Raji (cell line): Measurements from ENCODE around the gene MRPL19.

ENCODE experiments used
- POLR2A ChIP-seq: IDR thresholded peaks from 2 replicates; pipeline ENCODE4 v1.6.1; 2011; ENCODE audit warnings: low read depth, low read length, control low read depth; ENCODE audit not compliant: insufficient read depth

The MRPL19 gene

DNA sequence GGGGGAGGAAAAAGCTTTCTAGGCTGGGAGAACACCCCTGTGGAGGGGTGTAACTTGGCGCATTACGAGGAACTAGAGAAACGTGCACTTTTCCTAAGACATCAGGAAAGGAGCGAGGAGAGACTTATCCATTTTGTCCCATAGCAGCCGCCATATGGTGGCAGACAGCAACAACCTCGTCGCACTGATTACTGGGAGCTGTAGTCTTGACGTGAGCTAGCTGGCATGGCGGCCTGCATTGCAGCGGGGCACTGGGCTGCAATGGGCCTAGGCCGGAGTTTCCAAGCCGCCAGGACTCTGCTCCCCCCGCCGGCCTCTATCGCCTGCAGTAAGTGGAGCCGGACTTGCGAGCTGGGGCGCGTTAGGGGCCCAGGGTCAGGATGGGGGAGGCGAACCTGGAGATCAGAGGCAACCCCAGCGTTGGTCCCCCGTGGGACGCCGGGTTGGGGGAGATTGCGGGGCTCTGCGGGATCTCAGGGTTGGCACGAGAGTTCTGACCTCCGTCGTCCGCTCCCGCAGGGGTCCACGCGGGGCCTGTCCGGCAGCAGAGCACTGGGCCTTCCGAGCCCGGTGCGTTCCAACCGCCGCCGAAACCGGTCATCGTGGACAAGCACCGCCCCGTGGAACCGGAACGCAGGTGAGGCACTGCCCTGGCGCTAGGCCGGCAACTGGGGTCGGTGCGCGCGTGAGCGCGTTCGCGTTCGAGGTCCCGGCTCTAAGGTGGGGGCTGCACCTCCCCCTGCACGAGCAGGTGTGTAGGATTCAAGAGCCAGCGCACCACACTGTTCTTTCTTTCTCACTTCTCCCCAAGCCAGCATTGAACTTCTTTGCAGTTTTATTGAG is at the start of gene MRPL19:
Gene MRPL19, plus strand, starts transcription at position 201 of the 843 bp plus-strand sequence. Its CDS starts 25 bp downstream, at position 226.
- TF ChIP-seq POLR2A: peak; percentile 75

DNA sequence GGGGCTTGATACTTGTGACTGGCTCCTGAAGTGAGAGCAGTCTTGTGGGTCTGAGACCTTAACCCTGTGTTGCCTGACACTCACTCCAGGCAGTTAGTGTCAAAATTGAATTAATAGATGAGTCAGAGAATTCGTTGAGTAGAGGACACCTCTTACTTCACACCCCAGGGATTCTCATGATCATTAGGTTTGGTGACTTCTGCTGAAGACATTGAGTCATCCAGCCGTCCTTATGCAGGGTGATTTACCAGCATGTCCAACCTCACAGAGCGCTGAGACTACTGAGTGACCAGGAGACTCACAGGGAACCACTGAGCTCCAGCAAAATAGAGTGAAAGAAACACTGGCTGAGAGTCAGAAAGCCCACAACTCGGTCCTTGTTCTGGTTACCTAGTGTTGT is 49.8 kb upstream of the MRPL19 start:
- TF ChIP-seq POLR2A: no peak

DNA sequence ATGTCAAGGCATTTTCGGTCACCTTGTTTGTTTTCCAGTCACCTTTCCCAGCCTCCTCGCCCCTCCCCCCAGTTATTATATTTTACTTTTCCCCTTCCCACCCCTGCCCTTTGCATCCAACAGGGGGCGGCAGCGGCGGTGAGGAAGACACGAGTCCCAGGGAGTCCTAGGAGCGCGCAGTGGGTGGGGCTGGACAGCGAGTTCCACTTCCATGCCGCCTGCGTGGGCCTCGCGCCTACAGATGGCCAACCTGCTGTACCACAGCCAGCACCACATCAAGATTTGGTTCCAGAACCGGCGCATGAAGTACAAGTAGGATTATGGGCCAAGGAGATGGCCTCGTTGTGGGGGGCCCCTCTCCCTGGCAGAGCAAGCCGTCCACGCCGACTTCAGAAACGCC is 48.6 kb upstream of the MRPL19 start:
- no peak for TF ChIP-seq POLR2A

DNA sequence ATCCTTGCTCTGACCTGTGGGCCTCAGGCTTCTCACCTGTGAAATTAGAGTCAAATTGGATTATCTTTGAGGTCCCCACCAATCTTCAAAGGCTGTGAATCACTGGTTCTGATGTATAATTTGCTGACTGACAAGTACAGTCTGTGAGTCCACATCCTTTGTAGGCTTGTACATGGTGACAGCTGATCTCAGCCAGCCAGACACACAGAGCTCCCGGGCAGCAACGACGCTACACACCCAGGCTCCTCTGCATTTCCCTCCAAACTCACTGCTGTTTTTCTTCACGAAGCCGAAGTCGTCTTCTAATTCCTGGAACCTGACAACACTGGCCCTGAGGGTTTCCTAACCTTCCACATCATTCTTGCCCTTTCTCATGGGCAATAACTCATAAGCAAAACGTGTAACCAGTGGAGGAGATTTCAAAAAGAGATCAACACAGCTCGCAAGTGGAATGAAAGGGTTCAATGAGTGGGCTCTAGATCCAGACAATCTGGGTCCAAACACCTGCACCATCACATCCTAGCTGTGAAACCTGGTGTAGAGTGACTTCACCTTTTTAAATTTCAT is 47.9 kb upstream of the MRPL19 start:
- TF ChIP-seq POLR2A: no peak

DNA sequence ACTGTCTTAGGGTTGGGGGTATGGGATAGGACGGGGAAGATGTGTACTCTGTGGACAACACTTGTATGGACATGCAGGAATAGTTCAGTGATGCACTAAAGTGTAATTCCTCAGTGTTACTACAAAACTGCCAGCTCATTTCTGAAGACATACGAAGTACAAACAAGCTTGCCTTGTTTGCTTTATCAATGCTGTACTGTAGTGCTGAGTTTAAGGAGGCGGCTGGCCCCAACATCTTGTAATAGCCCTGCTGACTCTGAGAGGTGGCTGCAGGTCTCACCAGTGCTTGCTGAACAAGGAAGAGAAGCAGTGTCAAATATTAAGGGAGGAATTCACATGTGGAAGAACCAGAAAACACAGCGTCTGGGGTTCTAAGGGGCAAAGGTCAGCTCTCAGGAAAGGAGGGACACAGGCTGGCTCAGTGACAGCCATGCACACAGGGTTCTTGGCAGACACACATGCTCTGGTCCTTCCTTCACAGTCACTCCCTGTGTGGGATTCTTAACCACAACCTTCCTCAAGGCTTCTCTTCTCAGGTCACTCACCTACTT is 46.0 kb upstream of the MRPL19 start:
- TF ChIP-seq POLR2A: no peak

DNA sequence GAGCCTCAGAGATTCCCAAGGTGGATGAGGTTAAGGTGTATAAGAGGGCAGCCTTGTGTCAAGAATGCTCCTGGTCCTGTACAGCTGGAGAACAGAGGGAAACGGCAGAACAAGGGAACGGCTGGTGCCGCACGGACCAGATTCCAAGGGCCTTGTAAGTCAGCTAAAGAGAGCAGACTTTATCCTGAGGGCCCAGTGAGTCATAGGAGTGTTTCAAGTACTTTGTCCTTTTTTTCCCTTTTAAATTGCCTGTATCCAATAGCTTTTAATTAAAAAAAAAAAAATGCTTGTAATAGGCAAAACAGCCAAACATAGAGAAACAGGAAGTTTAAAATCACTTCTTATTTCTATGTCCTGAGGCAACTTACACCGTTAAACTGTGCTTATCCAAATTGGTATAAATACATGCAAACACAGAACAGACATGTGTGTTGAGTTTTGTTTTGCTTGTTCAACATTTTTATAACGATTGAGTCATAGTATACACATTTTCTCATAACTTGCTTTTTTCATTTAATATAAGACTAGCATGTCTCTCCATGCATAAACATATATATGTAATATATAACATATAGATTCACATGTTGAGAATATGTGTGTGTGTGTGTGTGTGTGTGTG is 43.8 kb upstream of the MRPL19 start:
- no peak for TF ChIP-seq POLR2A

DNA sequence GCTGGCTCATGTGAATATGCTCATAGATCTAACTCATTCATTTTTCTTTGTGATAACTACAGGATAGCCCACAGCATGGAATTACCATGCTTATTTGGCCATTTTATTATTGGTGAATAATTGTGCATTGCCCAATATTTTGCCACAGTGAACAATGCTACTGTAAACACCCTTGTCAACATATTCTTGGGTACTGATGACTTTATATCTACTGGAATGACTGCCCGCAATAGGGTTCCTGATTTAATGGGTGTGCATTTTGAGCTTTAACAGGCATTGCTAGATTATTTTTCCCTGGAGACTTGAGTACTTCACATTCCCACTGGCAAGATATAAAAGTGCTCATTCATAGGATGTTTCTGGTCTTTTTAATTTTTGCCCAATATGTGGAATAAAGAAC is 43.1 kb upstream of the MRPL19 start:
- TF ChIP-seq POLR2A: no peak

DNA sequence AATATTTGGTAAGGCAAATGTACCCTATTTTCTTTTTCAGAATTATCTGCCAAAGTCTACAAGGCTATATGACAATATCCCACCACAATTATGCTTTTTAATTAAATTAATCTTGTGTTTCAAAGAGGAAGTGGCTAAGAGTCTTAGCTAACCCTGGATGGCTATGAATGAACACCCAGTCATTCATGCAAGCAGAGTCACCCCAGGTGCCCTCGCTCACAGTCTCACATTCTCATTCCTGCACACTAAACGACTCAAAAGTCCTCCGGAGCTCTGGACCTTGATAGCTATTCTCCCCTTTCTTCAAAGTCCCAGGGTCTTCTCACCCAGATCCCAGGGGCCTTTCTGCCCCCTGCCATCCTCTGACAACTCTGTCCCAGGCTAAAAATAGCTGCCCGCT is 42.1 kb upstream of the MRPL19 start:
- no peak for TF ChIP-seq POLR2A

DNA sequence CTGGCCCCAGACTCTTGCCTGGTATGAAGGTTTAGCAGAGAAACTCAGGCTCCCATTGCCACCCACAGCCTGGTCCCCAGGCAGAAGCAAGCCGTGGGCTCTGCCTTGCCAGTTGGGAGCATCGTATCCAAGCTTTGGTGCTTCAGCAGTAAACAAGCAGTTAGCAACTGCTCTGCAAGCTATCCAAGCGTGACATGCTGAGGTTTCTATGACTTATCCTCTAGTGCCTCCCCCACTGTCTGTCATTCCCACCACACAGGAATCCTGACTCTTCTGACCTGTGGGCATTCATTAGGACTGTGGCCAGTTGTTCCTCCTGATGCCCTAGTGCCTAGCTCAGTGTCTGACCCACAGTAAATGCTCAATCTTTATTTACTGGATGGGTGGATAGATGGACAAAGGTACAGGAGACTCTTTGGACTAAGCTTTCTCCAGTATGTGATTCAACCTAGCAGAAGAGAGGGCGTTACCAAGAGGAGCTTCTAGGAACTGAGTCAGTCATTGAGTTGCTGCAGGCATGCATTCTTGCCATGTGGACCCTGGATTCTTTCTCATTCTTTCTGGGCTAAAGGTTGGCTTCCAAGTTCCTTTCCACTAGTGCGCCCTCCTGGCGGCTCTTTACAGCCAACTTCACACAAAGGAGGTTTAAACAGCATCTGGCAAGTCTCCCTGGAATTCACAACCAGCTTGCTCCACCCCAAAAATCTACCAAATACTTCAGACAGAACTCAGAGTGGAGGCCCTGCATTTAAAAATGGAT is 40.6 kb upstream of the MRPL19 start:
- TF ChIP-seq POLR2A: no peak

DNA sequence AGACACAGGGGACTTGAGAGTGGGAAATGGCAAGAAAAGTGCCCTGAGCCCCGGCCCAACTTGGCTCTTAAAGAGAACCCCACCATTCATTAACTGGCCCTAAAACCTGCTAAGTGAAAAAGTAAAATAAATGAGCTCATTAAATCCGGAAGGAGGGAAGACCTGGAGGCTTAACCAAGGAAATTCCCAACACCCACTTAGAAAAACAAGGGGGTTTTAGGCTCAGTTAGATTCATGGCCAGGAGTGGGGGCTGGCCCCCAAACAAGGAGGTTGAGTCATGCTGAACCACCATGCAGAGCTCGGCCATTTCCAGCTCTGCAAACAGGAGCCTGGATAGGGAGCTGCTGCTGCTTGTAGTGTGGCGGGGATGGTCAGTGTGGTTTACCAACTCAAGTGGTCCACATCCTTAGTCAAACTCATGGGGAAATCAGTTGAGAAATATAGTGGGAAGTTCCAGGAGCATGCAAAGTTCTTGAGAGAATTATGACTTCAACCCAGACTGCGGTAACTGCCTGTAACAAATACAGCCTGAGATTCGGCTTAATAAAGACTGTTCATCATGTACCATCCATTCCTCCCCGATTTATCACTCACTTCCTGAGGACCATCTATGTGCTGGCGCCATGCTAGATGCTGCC is 39.7 kb upstream of the MRPL19 start:
- TF ChIP-seq POLR2A: no peak

DNA sequence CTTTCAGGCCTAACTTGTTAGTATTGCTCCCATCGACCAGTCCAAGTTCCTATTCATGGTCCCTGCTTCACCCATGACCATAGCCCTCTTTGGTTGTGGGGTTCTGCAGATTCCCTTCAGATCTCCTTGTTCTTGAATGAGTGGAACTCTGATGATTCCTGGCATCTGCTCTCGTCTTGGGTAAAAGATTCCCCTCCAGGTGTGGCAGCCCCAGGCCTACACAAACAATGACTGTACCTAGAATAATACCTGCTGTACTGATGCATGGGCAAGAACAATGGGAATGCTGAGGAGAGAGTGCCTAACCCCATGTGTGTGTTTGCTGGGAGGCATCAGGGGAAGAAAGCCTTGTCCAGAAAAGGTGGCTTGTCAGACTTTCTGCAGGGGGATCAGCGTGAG is 39.2 kb upstream of the MRPL19 start:
- no peak for TF ChIP-seq POLR2A

DNA sequence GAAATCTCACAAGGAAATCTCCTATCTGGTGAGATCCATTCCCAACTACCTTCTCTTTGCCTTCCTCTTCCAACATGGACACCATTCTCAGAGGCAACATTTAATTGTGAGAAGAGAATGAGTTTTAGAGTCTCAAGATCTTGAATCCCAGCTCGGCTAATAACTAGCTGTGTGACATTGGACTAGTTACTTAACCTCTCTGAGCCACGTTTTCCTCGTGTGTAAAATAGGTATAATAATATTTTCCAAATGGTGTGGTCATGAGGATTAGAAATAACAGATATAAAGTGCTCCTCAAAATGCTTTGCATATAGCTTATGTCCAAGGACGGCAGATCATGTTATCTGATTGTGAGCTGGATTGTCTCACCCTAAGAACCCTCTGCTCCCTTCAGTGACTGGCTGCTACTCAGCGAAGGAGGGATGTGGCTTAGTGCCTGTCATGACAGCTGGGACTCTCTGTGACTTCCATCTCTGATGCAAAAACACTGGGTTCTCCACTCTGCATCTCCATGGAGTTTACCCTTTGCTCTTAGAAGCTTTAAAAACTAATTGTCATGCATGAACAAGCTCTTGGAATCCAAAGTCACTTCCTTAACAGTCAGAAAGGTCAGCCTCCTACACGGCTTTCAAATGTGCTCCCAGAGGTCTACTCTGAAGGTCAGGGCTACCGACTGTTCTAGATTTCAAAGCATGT is 38.4 kb upstream of the MRPL19 start:
- no peak for TF ChIP-seq POLR2A

DNA sequence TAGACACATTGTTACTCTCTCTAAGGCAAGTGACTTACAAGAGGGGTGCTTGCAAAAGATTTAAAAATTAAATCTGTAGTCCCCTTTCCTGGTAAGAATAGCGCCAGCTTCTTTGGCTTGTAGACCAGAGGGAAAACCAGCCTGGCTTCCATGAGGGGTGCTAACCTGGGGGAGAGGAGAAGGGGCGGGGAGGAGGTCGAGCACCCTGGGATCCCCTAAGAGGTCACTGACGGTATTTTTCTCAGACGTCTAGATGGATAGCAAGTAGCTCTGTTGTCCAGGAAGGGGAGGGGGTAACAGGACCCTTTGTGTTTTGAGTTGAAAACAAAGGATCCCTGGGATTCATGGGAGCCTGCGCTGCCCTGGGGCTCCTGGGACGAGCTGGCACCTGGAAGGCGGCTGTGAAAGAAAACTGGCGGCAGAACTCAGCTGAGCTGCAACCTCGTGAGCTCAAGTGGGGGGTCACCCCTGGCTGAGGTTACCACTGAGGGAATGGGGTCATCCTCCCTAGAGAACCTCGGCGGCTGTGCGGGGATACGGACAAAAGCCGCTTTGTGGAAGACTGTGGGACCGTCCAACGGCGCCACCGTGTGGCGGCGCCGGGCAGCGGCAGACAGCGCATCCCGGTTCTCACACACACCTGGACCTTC is 37.8 kb upstream of the MRPL19 start:
- no peak for TF ChIP-seq POLR2A

DNA sequence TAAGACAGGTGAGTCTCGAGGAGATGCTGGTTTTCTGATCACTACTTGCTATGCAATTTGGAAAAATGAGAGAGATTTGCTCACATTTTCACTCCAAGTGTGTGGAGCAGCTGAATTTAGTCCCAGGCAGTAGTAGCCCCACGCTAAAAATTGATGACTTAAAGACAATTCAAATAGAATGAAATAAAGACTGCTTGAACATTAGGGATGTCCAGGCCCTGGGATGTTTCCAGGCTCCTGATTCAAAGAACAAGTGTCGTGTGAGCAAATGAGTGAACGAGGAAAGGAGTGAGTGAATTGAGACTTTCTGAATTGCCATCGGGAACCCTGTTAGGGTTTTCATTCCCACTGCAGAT is 37.3 kb upstream of the MRPL19 start:
- no peak for TF ChIP-seq POLR2A
